Astrocyte (in vitro differentiated cells and primary cell): ENCODE results near the gene PRR7.

Experiments
- CTCF ChIP-seq: IDR thresholded peaks from 2 replicates; pipeline ENCODE4 v1.5.1; 2011; ENCODE audit warnings: low read depth, mild to moderate bottlenecking, inconsistent platforms, low read length, moderate library complexity; ENCODE audit not compliant: insufficient read depth
- EZH2 ChIP-seq: IDR thresholded peaks from 2 replicates; pipeline ENCODE4 v1.6.1; 2012; ENCODE audit warnings: mild to moderate bottlenecking, low read length, inconsistent platforms; ENCODE audit not compliant: insufficient read depth

GRCh38 chr5:177438468-177438867 lies 8.1 kb upstream of the PRR7 start:
- TF ChIP-seq CTCF (no peak), EZH2 (no peak)
